AG09319 (cell line): ENCODE results near the gene CEPT1.

ENCODE experiments used
- DNase-seq: peaks from one replicate; pipeline ENCODE4 v3.0.0-alpha.2; 2010; ENCODE audit warnings: low read depth; ENCODE audit errors: extremely low read depth
- CTCF ChIP-seq: IDR thresholded peaks from 2 replicates; pipeline ENCODE4 v1.5.1; 2011; ENCODE audit warnings: low read depth, mild to moderate bottlenecking, inconsistent platforms, low read length, moderate library complexity

Gene CEPT1

GRCh38 chr1:111140680-111140967, 601 bp downstream of the CEPT1 start:
- no peak for DNase-seq
- no peak for TF ChIP-seq CTCF

GRCh38 chr1:111141245-111142220, 1.5 kb downstream of the CEPT1 start:
- TF ChIP-seq CTCF, result no peak

GRCh38 chr1:111142356-111142975, 2.4 kb downstream of the CEPT1 start:
- TF ChIP-seq CTCF, result no peak
- DNase-seq, result no peak

More at GRCh38 chr1:111141245-111142220, 1.5 kb downstream of the CEPT1 start:
- DNase-seq, result no peak

GRCh38 chr1:111145542-111145941, 5.5 kb downstream of the CEPT1 start:
- no peak for DNase-seq
- no peak for TF ChIP-seq CTCF

GRCh38 chr1:111145963-111146768, 6.1 kb downstream of the CEPT1 start:
- TF ChIP-seq CTCF, result no peak
- no peak for DNase-seq

- TF ChIP-seq CTCF, result no peak
- no peak for DNase-seq
These were observed 7.9 kb downstream of the CEPT1 start for GRCh38 chr1:111147948-111148347.
